ENCODE measurements around the gene CSMD2. TPM values are rescaled to one million over a fixed set of nuclear protein-coding genes. Genes with fewer than 3 reads are reported as not detected.

CSMD2 gene
- polyA plus RNA-seq, 1 donor = 0.36 TPM

- DNase-seq = no peak
- Histone ChIP-seq H3K27me3 (ENCODE audit: control insufficient read depth, insufficient read depth, low read length) (peaks cover 4% of the 10 kb centered on the region), H3K4me1 (ENCODE audit: control insufficient read depth, insufficient read depth, low read length) (no peaks in the 10 kb centered on the region), H3K27ac (ENCODE audit: low read length) (no peak overlapping the region), H3K36me3 (ENCODE audit: control insufficient read depth, insufficient read depth, low read length) (no peaks in the 10 kb centered on the region), H3K9me3 (ENCODE audit: control insufficient read depth, low read depth, low read length) (no peaks in the 10 kb centered on the region), H3K4me3 (ENCODE audit: low read length) (no peak overlapping the region)
- WGBS (ENCODE audit: insufficient coverage, low lambda C conversion rate) = no CpG with 5 or more reads among the region's 13 CpGs
These were observed 421.6 kb downstream of the CSMD2 start for GRCh38 chr1:33743221-33743998.

GRCh38 chr1:33742663-33743062, 422.4 kb downstream of the CSMD2 start:
- Histone ChIP-seq H3K27me3 (ENCODE audit: control insufficient read depth, insufficient read depth, low read length) (peaks cover 4% of the 10 kb centered on the region), H3K9me3 (ENCODE audit: control insufficient read depth, low read depth, low read length) (no peaks in the 10 kb centered on the region), H3K36me3 (ENCODE audit: control insufficient read depth, insufficient read depth, low read length) (no peaks in the 10 kb centered on the region), H3K27ac (ENCODE audit: low read length) (no peak overlapping the region), H3K4me3 (ENCODE audit: low read length) (no peak overlapping the region), H3K4me1 (ENCODE audit: control insufficient read depth, insufficient read depth, low read length) (no peaks in the 10 kb centered on the region)
- DNase-seq = no peak
- 100% methylated on average over 1 of the region's 3 CpGs for WGBS (ENCODE audit: insufficient coverage, low lambda C conversion rate)

GRCh38 chr1:33741749-33742148, 423.3 kb downstream of the CSMD2 start:
- Histone ChIP-seq H3K4me3 (ENCODE audit: low read length) (no peak overlapping the region), H3K4me1 (ENCODE audit: control insufficient read depth, insufficient read depth, low read length) (no peaks in the 10 kb centered on the region), H3K27me3 (ENCODE audit: control insufficient read depth, insufficient read depth, low read length) (peaks cover 4% of the 10 kb centered on the region), H3K36me3 (ENCODE audit: control insufficient read depth, insufficient read depth, low read length) (no peaks in the 10 kb centered on the region), H3K9me3 (ENCODE audit: control insufficient read depth, low read depth, low read length) (no peaks in the 10 kb centered on the region), H3K27ac (ENCODE audit: low read length) (no peak overlapping the region)
- DNase-seq = no peak
- no CpG with 5 or more reads among the region's 5 CpGs for WGBS (ENCODE audit: insufficient coverage, low lambda C conversion rate)

- no peak overlapping the region for H3K4me3 ChIP-seq (ENCODE audit: low read length)
- WGBS (ENCODE audit: insufficient coverage, low lambda C conversion rate) = no CpG with 5 or more reads among the region's 8 CpGs
- no peaks in the 10 kb centered on the region for H3K36me3 ChIP-seq (ENCODE audit: control insufficient read depth, insufficient read depth, low read length)
- no peaks in the 10 kb centered on the region for H3K4me1 ChIP-seq (ENCODE audit: control insufficient read depth, insufficient read depth, low read length)
- no peak overlapping the region for H3K27ac ChIP-seq (ENCODE audit: low read length)
- no peak for DNase-seq
- no peaks in the 10 kb centered on the region for H3K9me3 ChIP-seq (ENCODE audit: control insufficient read depth, low read depth, low read length)
- peaks cover 4% of the 10 kb centered on the region for H3K27me3 ChIP-seq (ENCODE audit: control insufficient read depth, insufficient read depth, low read length)
These were observed 424.8 kb downstream of the CSMD2 start for GRCh38 chr1:33740040-33740744.

- no peak overlapping the region for H3K4me3 ChIP-seq (ENCODE audit: low read length)
- no CpG with 5 or more reads among the region's 12 CpGs for WGBS (ENCODE audit: insufficient coverage, low lambda C conversion rate)
- H3K9me3 ChIP-seq (ENCODE audit: control insufficient read depth, low read depth, low read length) = no peaks in the 10 kb centered on the region
- H3K27ac ChIP-seq (ENCODE audit: low read length) = no peak overlapping the region
- DNase-seq = no peak
- H3K36me3 ChIP-seq (ENCODE audit: control insufficient read depth, insufficient read depth, low read length) = no peaks in the 10 kb centered on the region
- peaks cover 4% of the 10 kb centered on the region for H3K27me3 ChIP-seq (ENCODE audit: control insufficient read depth, insufficient read depth, low read length)
- H3K4me1 ChIP-seq (ENCODE audit: control insufficient read depth, insufficient read depth, low read length) = no peaks in the 10 kb centered on the region
These were observed 426.1 kb downstream of the CSMD2 start for GRCh38 chr1:33738976-33739375.

- no peak overlapping the region for H3K4me3 ChIP-seq (ENCODE audit: low read length)
- DNase-seq = no peak
- no peak overlapping the region for H3K27ac ChIP-seq (ENCODE audit: low read length)
- no peaks in the 10 kb centered on the region for H3K9me3 ChIP-seq (ENCODE audit: control insufficient read depth, low read depth, low read length)
- WGBS (ENCODE audit: insufficient coverage, low lambda C conversion rate) = 71% methylated on average over 1 of the region's 9 CpGs
- H3K27me3 ChIP-seq (ENCODE audit: control insufficient read depth, insufficient read depth, low read length) = peaks cover 4% of the 10 kb centered on the region
- no peaks in the 10 kb centered on the region for H3K4me1 ChIP-seq (ENCODE audit: control insufficient read depth, insufficient read depth, low read length)
- no peaks in the 10 kb centered on the region for H3K36me3 ChIP-seq (ENCODE audit: control insufficient read depth, insufficient read depth, low read length)
These were observed 426.5 kb downstream of the CSMD2 start for GRCh38 chr1:33738536-33738935.

GRCh38 chr1:33736496-33736895, 428.5 kb downstream of the CSMD2 start:
- H3K27ac ChIP-seq (ENCODE audit: low read length) = no peak overlapping the region
- peaks cover 4% of the 10 kb centered on the region for H3K27me3 ChIP-seq (ENCODE audit: control insufficient read depth, insufficient read depth, low read length)
- no peaks in the 10 kb centered on the region for H3K36me3 ChIP-seq (ENCODE audit: control insufficient read depth, insufficient read depth, low read length)
- no peak overlapping the region for H3K4me3 ChIP-seq (ENCODE audit: low read length)
- no CpG with 5 or more reads among the region's 1 CpG for WGBS (ENCODE audit: insufficient coverage, low lambda C conversion rate)
- DNase-seq = no peak
- H3K9me3 ChIP-seq (ENCODE audit: control insufficient read depth, low read depth, low read length) = no peaks in the 10 kb centered on the region
- no peaks in the 10 kb centered on the region for H3K4me1 ChIP-seq (ENCODE audit: control insufficient read depth, insufficient read depth, low read length)

- Histone ChIP-seq H3K4me3 (ENCODE audit: low read length) (no peak overlapping the region), H3K27ac (ENCODE audit: low read length) (no peak overlapping the region), H3K9me3 (ENCODE audit: control insufficient read depth, low read depth, low read length) (no peaks in the 10 kb centered on the region), H3K36me3 (ENCODE audit: control insufficient read depth, insufficient read depth, low read length) (no peaks in the 10 kb centered on the region), H3K27me3 (ENCODE audit: control insufficient read depth, insufficient read depth, low read length) (peaks cover 4% of the 10 kb centered on the region), H3K4me1 (ENCODE audit: control insufficient read depth, insufficient read depth, low read length) (no peaks in the 10 kb centered on the region)
- DNase-seq = no peak
- 17% methylated on average over 1 of the region's 3 CpGs for WGBS (ENCODE audit: insufficient coverage, low lambda C conversion rate)
These were observed 429.4 kb downstream of the CSMD2 start for GRCh38 chr1:33735624-33736023.

- Histone ChIP-seq H3K27ac (ENCODE audit: low read length) (no peak overlapping the region), H3K9me3 (ENCODE audit: control insufficient read depth, low read depth, low read length) (no peaks in the 10 kb centered on the region)
- WGBS (ENCODE audit: insufficient coverage, low lambda C conversion rate) = no CpG with 5 or more reads among the region's 3 CpGs
These were observed 437.7 kb downstream of the CSMD2 start for GRCh38 chr1:33727310-33727709.

GRCh38 chr1:33726274-33726804, 438.7 kb downstream of the CSMD2 start:
- no peak for DNase-seq
- Histone ChIP-seq H3K36me3 (ENCODE audit: control insufficient read depth, insufficient read depth, low read length) (no peaks in the 10 kb centered on the region), H3K9me3 (ENCODE audit: control insufficient read depth, low read depth, low read length) (no peaks in the 10 kb centered on the region), H3K27me3 (ENCODE audit: control insufficient read depth, insufficient read depth, low read length) (no peaks in the 10 kb centered on the region), H3K4me1 (ENCODE audit: control insufficient read depth, insufficient read depth, low read length) (no peaks in the 10 kb centered on the region), H3K27ac (ENCODE audit: low read length) (no peak overlapping the region), H3K4me3 (ENCODE audit: low read length) (no peak overlapping the region)
- no CpG with 5 or more reads among the region's 6 CpGs for WGBS (ENCODE audit: insufficient coverage, low lambda C conversion rate)

More at GRCh38 chr1:33727310-33727709, 437.7 kb downstream of the CSMD2 start:
- H3K4me3 ChIP-seq (ENCODE audit: low read length) = no peak overlapping the region
- H3K36me3 ChIP-seq (ENCODE audit: control insufficient read depth, insufficient read depth, low read length) = no peaks in the 10 kb centered on the region
- H3K27me3 ChIP-seq (ENCODE audit: control insufficient read depth, insufficient read depth, low read length) = no peaks in the 10 kb centered on the region
- no peaks in the 10 kb centered on the region for H3K4me1 ChIP-seq (ENCODE audit: control insufficient read depth, insufficient read depth, low read length)
- DNase-seq = no peak
